Measurements from ENCODE around the gene SLC39A1. TPM values are rescaled to one million over a fixed set of nuclear protein-coding genes. Genes with fewer than 3 reads are reported as not detected.

Gene SLC39A1
- total RNA-seq, 4 donors from 2014 or later = 19.9 to 80.0 (median 47.1) TPM

DNA sequence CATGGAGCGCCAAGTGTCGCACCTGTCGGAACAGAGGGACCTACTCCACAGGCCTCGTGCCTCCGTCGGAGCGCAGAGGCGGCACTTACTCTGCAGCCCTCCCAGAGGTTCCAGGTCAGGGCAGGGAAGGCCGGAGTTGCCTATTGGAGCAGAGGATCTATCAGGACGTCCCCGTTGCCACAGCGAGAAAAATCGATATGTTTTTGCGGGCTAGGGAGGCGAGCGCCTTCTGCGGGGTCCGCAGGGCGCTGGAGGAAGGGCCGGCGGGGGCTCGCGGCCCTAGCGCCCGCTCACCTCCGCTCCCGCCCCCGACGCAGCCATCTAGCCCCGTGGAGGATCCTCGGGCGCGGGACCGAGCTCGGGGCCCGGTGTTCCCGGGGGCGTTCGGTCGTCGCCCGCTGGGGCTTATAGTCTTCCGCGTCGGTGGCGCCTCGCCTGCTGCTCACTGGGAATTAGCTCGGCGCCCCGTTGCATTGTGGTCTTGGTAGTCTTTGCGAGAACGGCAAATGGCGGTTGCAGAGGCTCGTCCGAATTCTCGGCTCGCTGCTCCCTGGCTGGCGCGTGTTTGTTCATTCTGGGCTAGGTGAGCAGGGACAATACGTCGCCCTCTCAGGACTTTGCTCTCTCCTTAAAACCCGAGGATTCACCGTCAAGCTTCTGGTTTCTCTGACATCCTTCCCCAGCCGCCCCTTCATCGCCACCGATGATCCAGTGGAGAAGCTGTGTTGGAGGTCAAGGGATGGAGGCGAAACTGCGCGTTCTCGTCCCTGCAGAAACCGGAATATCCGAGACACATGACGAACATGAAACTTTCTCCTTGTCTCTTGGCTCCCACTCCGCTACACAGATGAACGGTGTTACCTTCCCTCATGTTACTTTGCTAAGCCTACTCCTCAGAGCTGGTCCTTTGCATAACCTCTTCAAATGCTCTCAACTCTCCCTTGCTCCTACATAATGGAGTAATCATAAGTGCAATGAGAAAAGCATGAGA, 14.2 kb upstream of the SLC39A1 start, which contains the start of gene JTB:
Gene JTB, minus strand, starts transcription at position 425 of the 991 bp plus-strand sequence. Its CDS starts 422 bp downstream, at position 3.
- WGBS, 2 donors (ENCODE audit: low coverage in 1 of 2) = 0% methylated on average over 10 to 75 of the region's 75 CpGs
- Histone ChIP-seq H3K9me3 (no peaks in the 10 kb centered on the region), H3K36me3 (peaks cover 0 to 20% (median 9%) of the 10 kb centered on the region in 4 donors), H3K27me3 (no peaks in the 10 kb centered on the region), H3K27ac (peak within 1 kb of the TSS; percentile 94 to 99 (median 96)), H3K4me1 (peaks cover 8 to 22% (median 18%) of the 10 kb centered on the region in 4 donors), H3K4me3 (peak within 1 kb of the TSS; percentile 80 to 99 (median 96))
- in situ Hi-C loops (cut with MboI; ENCODE audit: low pct_ligation_motif_present in 1 of 4, low pct_unique_long_range_greater_than_20kb in 1 of 4, low sequenced_read_pairs in 3 of 4) = loop anchor here (25.0 kb wide), 4 partner anchors 290 to 465 kb away; partner anchors contain the start of genes ILF2 (in 1 of the 4), NPR1 (in 1 of the 4), S100A3 (in 1 of the 4) and S100A4 (in 1 of the 4)
- intact Hi-C loops (cut with DNase I; ENCODE audit: low total_unique reads) = no loop called here
- DNase-seq = peak; percentile 92
- peak; percentile 93 for TF ChIP-seq POLR2A (IDR thresholded peaks at IDR 0.05)
- peak; percentile 95 to 98 (median 95) for TF ChIP-seq POLR2AphosphoS5 (IDR thresholded peaks at IDR 0.05)
- TF ChIP-seq, protein P1, sequence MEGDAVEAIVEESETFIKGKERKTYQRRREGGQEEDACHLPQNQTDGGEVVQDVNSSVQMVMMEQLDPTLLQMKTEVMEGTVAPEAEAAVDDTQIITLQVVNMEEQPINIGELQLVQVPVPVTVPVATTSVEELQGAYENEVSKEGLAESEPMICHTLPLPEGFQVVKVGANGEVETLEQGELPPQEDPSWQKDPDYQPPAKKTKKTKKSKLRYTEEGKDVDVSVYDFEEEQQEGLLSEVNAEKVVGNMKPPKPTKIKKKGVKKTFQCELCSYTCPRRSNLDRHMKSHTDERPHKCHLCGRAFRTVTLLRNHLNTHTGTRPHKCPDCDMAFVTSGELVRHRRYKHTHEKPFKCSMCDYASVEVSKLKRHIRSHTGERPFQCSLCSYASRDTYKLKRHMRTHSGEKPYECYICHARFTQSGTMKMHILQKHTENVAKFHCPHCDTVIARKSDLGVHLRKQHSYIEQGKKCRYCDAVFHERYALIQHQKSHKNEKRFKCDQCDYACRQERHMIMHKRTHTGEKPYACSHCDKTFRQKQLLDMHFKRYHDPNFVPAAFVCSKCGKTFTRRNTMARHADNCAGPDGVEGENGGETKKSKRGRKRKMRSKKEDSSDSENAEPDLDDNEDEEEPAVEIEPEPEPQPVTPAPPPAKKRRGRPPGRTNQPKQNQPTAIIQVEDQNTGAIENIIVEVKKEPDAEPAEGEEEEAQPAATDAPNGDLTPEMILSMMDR (IDR thresholded peaks at IDR 0.05) = peak in 2 of 5 experiments; percentile 15 to 27
- no peak for TF ChIP-seq EP300 (IDR thresholded peaks at IDR 0.05; ENCODE audit: low read depth)

DNA sequence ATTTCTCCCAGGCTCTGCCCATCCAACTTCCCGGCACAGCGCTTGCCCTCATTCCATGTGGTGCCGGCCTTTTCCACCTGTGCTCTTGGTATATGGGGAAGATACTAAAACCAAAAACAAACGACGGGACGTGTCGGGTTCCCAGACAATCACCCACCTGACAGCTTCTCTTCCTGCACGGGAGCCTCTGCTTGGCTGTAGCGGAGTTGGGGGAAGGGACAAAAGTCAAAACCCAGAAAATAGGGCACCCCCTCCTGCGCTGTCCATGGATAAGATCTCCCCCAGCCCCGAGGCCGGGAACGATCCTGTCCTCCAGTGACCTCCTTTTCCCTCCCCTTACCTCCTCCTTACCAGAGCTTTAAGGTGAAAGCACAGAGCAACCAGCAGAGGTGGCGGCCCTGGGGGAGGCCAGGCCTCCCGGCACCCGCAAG, 13.5 kb upstream of the SLC39A1 start:
- no peak for TF ChIP-seq EP300 (IDR thresholded peaks at IDR 0.05; ENCODE audit: low read depth)
- TF ChIP-seq POLR2A (IDR thresholded peaks at IDR 0.05) = no peak
- TF ChIP-seq, protein P1 (IDR thresholded peaks at IDR 0.05) = no peak
- no peak for TF ChIP-seq POLR2AphosphoS5 (IDR thresholded peaks at IDR 0.05)

DNA sequence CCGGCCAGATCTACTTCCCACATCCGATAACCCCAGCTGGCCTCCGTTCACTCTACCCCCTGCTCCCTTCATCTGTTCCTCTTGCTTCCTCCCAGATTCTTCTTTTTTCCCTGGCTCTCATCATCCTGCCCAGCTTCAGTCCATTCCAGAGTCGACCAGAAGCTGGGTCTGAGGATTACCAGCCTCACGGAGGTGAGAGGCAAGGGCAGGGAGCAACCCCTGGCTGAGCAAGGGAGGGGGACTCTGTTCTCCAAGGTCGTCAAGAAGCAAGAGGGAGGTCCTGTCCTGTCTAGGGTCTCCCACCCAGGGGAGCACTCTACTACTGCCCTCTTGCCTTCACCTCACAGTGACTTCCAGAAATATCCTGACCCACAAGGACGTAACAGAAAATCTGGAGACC, 10.2 kb upstream of the SLC39A1 start:
- intact Hi-C loops (cut with DNase I; ENCODE audit: low total_unique reads) (no loop called here), in situ Hi-C loops (cut with MboI; ENCODE audit: low pct_ligation_motif_present in 1 of 4, low pct_unique_long_range_greater_than_20kb in 1 of 4, low sequenced_read_pairs in 3 of 4) (loop anchor here in 1 of 4 donors (25.0 kb wide), 1 partner anchor 311 kb away; the partner anchor contains the start of genes ILF2 and SNAPIN)
- WGBS, 2 donors (ENCODE audit: low coverage in 1 of 2) = 87 to 92% methylated on average over 3 to 7 of the region's 7 CpGs
- Histone ChIP-seq H3K4me3 (no peak overlapping the region), H3K9me3 (no peaks in the 10 kb centered on the region), H3K27me3 (no peaks in the 10 kb centered on the region), H3K4me1 (peaks cover 8 to 24% (median 17%) of the 10 kb centered on the region in 4 donors), H3K27ac (no peak overlapping the region), H3K36me3 (peaks cover 0 to 20% (median 9%) of the 10 kb centered on the region in 4 donors)
- TF ChIP-seq, protein P1 (IDR thresholded peaks at IDR 0.05) = no peak
- no peak for TF ChIP-seq POLR2A (IDR thresholded peaks at IDR 0.05)
- no peak for TF ChIP-seq POLR2AphosphoS5 (IDR thresholded peaks at IDR 0.05)
- TF ChIP-seq EP300 (IDR thresholded peaks at IDR 0.05; ENCODE audit: low read depth) = no peak
- no peak for DNase-seq

More for the DNA sequence above, 13.5 kb upstream of the SLC39A1 start:
- in situ Hi-C loops (cut with MboI; ENCODE audit: low pct_ligation_motif_present in 1 of 4, low pct_unique_long_range_greater_than_20kb in 1 of 4, low sequenced_read_pairs in 3 of 4) = loop anchor here (25.0 kb wide), 4 partner anchors 290 to 465 kb away; partner anchors contain the start of genes ILF2 (in 1 of the 4), NPR1 (in 1 of the 4), S100A3 (in 1 of the 4) and S100A4 (in 1 of the 4)
- Histone ChIP-seq H3K4me1 (peaks cover 8 to 22% (median 18%) of the 10 kb centered on the region in 4 donors), H3K27ac (peak overlapping the region; percentile 94 to 99 (median 96)), H3K27me3 (no peaks in the 10 kb centered on the region), H3K9me3 (no peaks in the 10 kb centered on the region), H3K36me3 (peaks cover 0 to 20% (median 9%) of the 10 kb centered on the region in 4 donors), H3K4me3 (peak overlapping the region; percentile 80 to 99 (median 96))
- intact Hi-C loops (cut with DNase I; ENCODE audit: low total_unique reads) = no loop called here
- WGBS, 2 donors (ENCODE audit: low coverage in 1 of 2) = 0% methylated on average over 15 of the region's 16 CpGs; no CpG with 5 or more reads in 1 of the 2 donors
- no peak for DNase-seq

All from transverse colon (tissue), 4 donors.